Effector memory CD8-positive, alpha-beta T cell (primary cell): ENCODE results near the gene CERS2.

Source experiments
- ATAC-seq: fragments of 150-1000 bp; cut with Tn5 transposase; replicated peaks from 2 replicates; pipeline ENCODE4 v1.10.0; 2021; ENCODE audit warnings: mild to moderate bottlenecking, moderate library complexity
- DNase-seq, 3 experiments: peaks; one replicate each; pipeline ENCODE4 v3.0.0; 2021
- H3K27ac Mint-ChIP-seq, 2 donors: one replicate each; pipeline ENCODE4 v1.8.0; 2022; ENCODE audit warnings: mild to moderate bottlenecking in 2 of 2, mixed read lengths in 2 of 2, moderate library complexity in 2 of 2
- H3K27me3 Mint-ChIP-seq, 2 donors: one replicate each; pipeline ENCODE4 v1.8.0; 2022; ENCODE audit warnings: mixed read lengths in 2 of 2
- H3K36me3 Mint-ChIP-seq: one replicate; pipeline ENCODE4 v1.8.0; 2022; ENCODE audit warnings: mild to moderate bottlenecking, moderate library complexity, mixed read lengths; ENCODE audit not compliant: insufficient read depth
- H3K4me1 Mint-ChIP-seq, 2 donors: one replicate each; pipeline ENCODE4 v1.8.0; 2022; ENCODE audit warnings: low read depth in 2 of 2, mixed read lengths in 2 of 2
- H3K4me3 Mint-ChIP-seq, 2 donors: one replicate each; pipeline ENCODE4 v1.8.0; 2022; ENCODE audit warnings: mild to moderate bottlenecking in 2 of 2, mixed read lengths in 2 of 2, moderate library complexity in 2 of 2
- H3K9me3 Mint-ChIP-seq, 2 donors: one replicate each; pipeline ENCODE4 v1.8.0; 2022; ENCODE audit warnings: mixed read lengths in 2 of 2

CERS2 gene

DNA sequence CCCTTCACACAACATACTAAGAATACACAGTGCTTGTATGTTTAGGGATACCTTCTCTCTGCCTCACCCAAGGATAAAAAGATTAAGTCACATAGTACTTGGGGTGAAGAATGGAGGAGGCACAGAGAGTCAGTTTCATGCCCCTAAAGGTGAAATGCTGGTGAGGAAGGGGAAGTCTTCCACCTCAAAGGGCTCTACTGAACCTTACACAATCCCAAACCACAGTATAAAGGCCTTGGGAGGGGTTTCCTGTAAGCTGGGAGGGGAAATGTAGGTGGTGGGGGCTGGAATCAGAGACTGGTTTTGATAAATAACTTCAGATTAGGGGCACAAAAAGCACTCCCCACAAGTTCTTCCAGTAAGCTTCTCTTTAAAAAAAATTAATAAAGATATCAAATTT lies 28.5 kb upstream of the CERS2 start:
- Mint-ChIP-seq H3K27me3 (no peaks in the 10 kb centered on the region), H3K27ac (peak overlapping the region in 1 of 2 donors; percentile 55), H3K9me3 (no peaks in the 10 kb centered on the region), H3K36me3 (peaks cover 15% of the 10 kb centered on the region), H3K4me1 (peaks cover 29 to 30% of the 10 kb centered on the region in 2 donors), H3K4me3 (no peak overlapping the region)
- DNase-seq (no peak), ATAC-seq (no peak)

DNA sequence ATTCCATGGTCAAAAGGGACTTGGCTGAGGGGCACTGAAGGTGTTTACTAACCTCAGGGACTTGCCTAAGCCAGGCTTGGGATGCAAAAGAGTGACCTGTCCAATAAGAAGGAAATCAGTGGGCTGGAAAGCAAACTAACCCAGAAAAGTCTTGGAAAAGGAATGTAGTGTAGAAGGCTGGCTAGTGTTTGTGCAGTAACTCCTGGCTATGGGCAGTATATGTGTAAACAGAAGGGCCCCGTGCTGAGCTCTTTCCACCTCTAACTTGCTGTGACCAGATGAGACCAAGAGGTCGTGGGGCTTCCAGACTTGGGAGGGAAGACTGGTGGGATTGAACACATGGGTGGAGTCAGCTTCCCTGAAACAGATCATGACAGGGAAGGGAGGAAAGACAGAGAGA lies 28.0 kb upstream of the CERS2 start:
- H3K36me3 Mint-ChIP-seq: peaks cover 11% of the 10 kb centered on the region
- H3K27ac Mint-ChIP-seq: peak overlapping the region in 1 of 2 donors; percentile 55
- no peak for ATAC-seq
- DNase-seq: no peak
- peaks cover 25 to 26% of the 10 kb centered on the region in 2 donors for H3K4me1 Mint-ChIP-seq
- H3K27me3 Mint-ChIP-seq: no peaks in the 10 kb centered on the region
- peak overlapping the region; percentile 9 to 35 for H3K4me3 Mint-ChIP-seq
- H3K9me3 Mint-ChIP-seq: no peaks in the 10 kb centered on the region

DNA sequence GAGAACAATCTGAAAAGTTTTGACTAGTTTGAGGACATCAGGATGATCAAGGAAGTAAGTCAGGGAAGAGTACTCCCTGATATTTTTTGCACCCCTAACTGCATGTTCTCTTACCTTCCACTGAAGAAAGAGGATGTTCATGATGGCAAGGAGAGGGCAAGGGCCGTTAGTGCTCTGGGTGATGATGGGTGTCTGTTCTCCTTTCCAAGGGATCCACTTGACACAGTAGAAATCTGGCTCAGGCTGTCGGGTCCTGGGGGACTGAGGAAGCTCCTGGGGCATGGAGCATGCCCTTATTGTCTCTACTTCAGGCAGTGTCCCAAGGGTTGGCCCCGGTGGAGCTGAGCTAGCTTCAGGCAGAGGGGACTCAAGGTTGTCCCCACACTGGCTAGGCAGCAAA lies 27.4 kb upstream of the CERS2 start:
- Mint-ChIP-seq H3K36me3 (peaks cover 8% of the 10 kb centered on the region), H3K9me3 (no peaks in the 10 kb centered on the region), H3K4me1 (peaks cover 20% of the 10 kb centered on the region in 2 donors), H3K4me3 (no peak overlapping the region), H3K27me3 (peaks cover 0 to 5% of the 10 kb centered on the region in 2 donors), H3K27ac (no peak overlapping the region)
- DNase-seq (no peak), ATAC-seq (no peak)

DNA sequence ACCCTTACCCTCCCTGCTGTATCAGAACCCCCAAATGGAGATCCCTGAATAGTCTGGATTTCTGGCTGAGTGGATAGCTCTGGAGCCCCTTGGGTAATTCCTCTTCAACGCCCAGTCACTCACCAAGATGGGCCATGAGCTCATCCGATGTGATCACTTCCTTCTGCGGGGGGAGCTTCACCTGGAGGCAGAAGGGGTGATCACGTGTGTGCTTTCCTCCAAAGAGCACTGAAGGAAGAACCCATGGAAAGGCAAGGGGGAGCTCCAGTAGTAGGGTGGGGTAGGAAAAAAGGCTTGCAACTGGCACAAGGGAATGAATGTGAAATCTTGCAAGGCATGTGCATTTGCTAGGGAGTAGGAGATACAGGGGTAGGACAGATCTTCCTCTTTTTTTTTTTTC lies 27.0 kb upstream of the CERS2 start:
- Mint-ChIP-seq H3K36me3 (peaks cover 8% of the 10 kb centered on the region), H3K9me3 (no peaks in the 10 kb centered on the region), H3K4me3 (no peak overlapping the region), H3K27ac (no peak overlapping the region), H3K4me1 (peaks cover 15 to 17% of the 10 kb centered on the region in 2 donors), H3K27me3 (peaks cover 0 to 8% of the 10 kb centered on the region in 2 donors)
- ATAC-seq: no peak
- no peak for DNase-seq

DNA sequence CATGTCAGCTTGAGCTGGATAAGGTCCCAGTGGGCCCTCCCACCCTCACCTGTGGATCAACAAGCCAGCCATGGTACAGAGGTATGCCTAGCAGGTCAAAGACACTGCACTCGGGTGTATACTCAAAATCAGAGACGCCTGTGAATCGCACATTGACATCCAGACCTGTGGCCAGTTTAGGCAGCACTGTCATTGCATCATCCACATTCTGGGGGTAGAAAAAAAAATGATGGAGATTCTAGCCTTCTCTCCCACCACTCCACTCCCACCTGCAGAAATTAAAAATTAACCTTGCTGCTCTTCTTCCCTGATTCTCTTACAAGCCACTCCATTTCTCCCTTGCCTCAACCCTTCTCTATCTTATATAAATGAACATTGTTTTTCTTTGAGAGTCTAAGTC lies 25.8 kb upstream of the CERS2 start:
- peaks cover 4% of the 10 kb centered on the region for H3K36me3 Mint-ChIP-seq

DNA sequence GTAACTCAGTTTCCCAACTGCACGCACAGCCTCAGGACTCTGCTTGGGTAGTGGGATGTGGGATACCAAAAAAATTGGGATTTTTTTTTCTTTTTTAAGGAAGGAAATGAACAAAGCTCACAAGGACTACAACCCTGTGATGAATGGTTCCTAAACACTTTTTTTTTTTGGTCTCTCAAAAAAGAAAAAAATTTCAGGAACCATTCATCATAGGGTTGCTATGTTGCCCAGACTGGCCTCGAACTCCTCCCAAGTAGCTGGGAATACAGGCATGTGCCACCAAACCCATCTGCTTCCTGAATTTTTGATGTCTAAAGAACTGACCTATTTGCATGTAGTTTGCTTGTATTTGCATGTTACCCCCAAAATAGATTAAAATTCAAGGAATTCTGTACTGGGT lies 25.3 kb upstream of the CERS2 start:
- H3K36me3 Mint-ChIP-seq: no peaks in the 10 kb centered on the region
- H3K27ac Mint-ChIP-seq: no peak overlapping the region
- no peak overlapping the region for H3K4me3 Mint-ChIP-seq
- no peak for ATAC-seq
- H3K27me3 Mint-ChIP-seq: peaks cover 0 to 8% of the 10 kb centered on the region in 2 donors
- H3K9me3 Mint-ChIP-seq: no peaks in the 10 kb centered on the region
- DNase-seq: no peak
- peaks cover 11 to 13% of the 10 kb centered on the region in 2 donors for H3K4me1 Mint-ChIP-seq

More for the DNA sequence above, 25.8 kb upstream of the CERS2 start:
- Mint-ChIP-seq H3K27me3 (peaks cover 0 to 8% of the 10 kb centered on the region in 2 donors), H3K27ac (no peak overlapping the region), H3K9me3 (no peaks in the 10 kb centered on the region), H3K4me3 (no peak overlapping the region), H3K4me1 (peaks cover 12 to 13% of the 10 kb centered on the region in 2 donors)
- ATAC-seq (no peak), DNase-seq (no peak)

DNA sequence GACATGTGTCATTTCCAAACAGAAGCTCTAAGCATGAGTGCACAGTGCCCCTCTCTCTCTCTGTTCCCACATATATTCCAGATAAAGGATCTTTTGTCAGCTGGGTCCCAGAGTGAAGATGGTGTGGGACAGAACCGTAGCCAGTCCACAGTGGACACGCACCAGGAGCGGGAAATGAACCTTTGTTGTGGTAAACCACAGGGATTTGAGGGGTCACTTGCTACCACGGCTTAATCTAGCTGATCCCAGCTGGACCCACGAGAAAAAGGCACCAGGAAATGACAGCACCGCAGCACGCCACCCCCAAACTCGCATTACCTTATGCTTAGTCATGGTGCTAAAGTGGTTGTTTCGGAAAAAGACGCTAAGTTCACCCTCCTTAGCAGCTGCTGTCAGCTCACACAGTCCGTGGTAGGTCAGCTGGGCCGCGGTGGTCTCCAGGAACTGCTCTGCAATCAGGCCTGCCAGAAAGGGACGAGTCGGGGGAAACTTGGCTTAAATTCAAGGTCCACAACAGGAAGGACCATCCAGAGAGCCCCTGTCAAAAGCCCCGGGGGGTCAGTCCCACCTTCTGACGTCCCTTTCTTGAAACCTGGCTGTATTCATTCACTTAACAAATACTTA lies 24.5 kb upstream of the CERS2 start:
- no peaks in the 10 kb centered on the region for H3K9me3 Mint-ChIP-seq
- no peak overlapping the region for H3K27ac Mint-ChIP-seq
- H3K36me3 Mint-ChIP-seq: no peaks in the 10 kb centered on the region
- no peak for DNase-seq
- ATAC-seq: no peak
- peaks cover 0 to 8% of the 10 kb centered on the region in 2 donors for H3K27me3 Mint-ChIP-seq
- no peak overlapping the region for H3K4me3 Mint-ChIP-seq
- peaks cover 11 to 13% of the 10 kb centered on the region in 2 donors for H3K4me1 Mint-ChIP-seq

DNA sequence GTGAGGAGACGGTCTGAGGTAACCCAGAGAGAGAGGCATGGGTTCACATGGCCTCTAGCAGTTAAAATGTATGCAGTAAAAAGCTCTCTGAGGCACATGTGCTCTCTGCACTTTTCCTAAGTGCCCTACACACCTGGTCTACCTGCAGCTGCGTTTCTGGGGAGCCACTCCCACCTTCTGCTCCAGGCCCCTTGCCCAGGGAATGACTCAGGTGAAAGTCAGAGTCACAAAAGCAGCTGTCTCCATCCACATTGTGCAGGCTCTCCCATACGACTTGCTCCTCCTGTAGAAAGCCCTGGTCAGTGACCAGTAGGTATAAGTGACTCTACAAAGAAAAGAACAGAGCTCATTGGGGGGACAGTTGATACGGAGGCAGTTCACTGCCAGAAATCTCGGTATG lies 23.3 kb upstream of the CERS2 start:
- Mint-ChIP-seq H3K36me3 (no peaks in the 10 kb centered on the region), H3K9me3 (no peaks in the 10 kb centered on the region), H3K27me3 (peaks cover 0 to 8% of the 10 kb centered on the region in 2 donors), H3K4me1 (peaks cover 9 to 10% of the 10 kb centered on the region in 2 donors), H3K4me3 (no peak overlapping the region), H3K27ac (no peak overlapping the region)
- no peak for ATAC-seq
- DNase-seq: no peak

DNA sequence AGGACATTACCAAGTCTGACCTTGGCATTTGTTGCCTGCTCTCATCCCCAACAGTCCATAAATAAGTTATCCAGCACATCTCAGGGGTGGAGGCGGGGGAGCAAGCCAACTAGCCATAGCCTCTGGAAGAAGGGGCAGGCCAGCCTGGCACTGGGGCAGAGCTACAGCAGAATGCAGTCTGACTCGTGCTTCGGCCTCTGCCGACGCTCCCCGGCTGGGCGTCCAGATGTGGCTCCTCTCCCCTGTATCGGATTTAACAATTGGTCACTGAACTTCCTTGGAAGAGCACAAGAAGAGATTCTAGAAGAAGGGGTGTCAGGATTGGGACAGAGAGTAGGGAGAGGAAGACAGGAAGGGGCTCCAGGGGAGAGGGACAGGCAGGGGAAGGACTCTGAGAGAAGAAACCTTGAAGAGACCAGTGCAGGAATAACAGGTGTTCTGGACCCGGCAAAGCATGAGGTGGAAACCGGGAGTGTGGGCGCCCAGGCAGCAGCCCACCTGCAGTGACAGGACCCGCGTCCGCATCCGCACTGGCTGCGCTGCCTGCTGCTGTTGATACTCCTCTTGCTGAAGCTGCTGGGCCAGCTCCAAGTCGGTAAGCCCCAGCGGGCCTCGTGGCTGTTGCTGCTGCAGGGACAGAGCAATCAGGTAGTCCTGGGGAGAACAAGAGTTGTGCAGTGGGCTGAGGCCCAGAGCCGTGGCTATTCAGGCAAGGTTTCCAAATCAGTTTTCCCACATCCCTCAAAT lies 22.7 kb upstream of the CERS2 start:
- H3K9me3 Mint-ChIP-seq: no peaks in the 10 kb centered on the region
- H3K27ac Mint-ChIP-seq: no peak overlapping the region
- ATAC-seq: no peak

DNA sequence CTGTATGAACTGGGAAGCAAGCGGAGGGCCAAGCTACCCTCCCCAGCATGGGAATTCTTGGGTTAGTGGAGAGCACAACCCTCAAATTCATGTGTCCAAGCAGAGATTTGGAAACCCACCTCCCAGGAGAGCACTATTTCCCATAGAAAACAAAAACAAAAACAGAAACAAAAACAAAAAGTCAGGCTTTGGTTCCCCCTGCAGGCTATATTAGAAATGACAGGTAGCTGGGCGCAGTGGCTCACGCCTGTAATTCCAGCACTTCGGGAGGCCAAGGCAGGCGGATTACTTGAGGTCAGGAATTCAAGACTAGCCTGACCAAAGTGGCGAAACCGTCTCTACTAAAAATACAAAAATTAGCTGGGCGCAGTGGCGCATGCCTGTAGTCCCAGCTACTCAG lies 21.3 kb upstream of the CERS2 start:
- DNase-seq: peak; percentile 28 to 52 (median 46)
- peaks cover 0 to 8% of the 10 kb centered on the region in 2 donors for H3K27me3 Mint-ChIP-seq
- peaks cover 4 to 5% of the 10 kb centered on the region in 2 donors for H3K4me1 Mint-ChIP-seq
- peak overlapping the region; percentile 37 to 61 for H3K4me3 Mint-ChIP-seq
- peak overlapping the region; percentile 68 to 80 for H3K27ac Mint-ChIP-seq
- peak; percentile 54 for ATAC-seq
- H3K9me3 Mint-ChIP-seq: no peaks in the 10 kb centered on the region
- H3K36me3 Mint-ChIP-seq: no peaks in the 10 kb centered on the region

More for the DNA sequence above, 22.7 kb upstream of the CERS2 start:
- Mint-ChIP-seq H3K4me1 (peaks cover 4 to 5% of the 10 kb centered on the region in 2 donors), H3K27me3 (peaks cover 0 to 8% of the 10 kb centered on the region in 2 donors), H3K4me3 (no peak overlapping the region), H3K36me3 (no peaks in the 10 kb centered on the region)
- DNase-seq: no peak

DNA sequence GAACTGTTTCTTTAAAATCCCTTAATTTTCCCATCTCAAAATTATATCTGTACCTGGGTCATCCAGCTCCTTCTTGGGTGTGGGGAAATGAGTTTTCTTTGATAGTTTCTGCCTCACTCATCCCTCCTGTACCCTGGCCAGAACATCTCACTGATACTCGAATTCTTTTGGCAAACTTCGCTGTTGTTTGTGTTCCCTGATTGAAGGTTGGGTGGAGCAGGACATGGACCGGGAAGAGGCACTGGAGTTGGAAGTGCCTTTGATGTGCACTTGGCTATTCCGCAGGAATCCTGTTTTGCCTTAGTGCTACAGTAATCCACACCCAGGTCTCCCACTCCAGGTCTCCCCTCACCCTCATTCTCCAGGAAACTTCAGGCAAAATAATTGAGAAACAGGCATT lies 20.8 kb upstream of the CERS2 start:
- no peak for ATAC-seq
- Mint-ChIP-seq H3K27me3 (peaks cover 0 to 8% of the 10 kb centered on the region in 2 donors), H3K9me3 (no peaks in the 10 kb centered on the region), H3K4me1 (peaks cover 4 to 5% of the 10 kb centered on the region in 2 donors), H3K36me3 (no peaks in the 10 kb centered on the region), H3K4me3 (peak overlapping the region; percentile 37 to 61), H3K27ac (peak overlapping the region; percentile 68 to 80)
- no peak for DNase-seq

DNA sequence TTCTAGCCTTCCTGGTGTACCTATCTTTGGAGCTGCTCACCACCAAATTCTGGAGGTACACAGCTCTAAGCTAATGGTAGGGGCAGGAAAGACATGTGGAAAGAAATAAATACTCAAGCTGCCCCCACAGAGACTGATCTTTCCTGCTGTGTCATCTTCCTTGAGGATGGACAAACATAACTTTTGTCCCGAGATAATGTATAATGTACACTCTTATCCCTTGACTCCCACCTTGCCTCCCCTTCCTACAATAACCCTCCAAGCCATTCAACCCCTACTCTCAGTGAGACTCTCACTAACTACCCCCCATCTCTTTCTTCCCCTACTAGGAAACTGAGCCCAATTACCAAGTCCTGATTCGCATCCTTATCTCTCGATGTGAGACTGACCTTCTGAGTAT lies 19.6 kb upstream of the CERS2 start:
- Mint-ChIP-seq H3K36me3 (no peaks in the 10 kb centered on the region), H3K9me3 (no peaks in the 10 kb centered on the region), H3K4me1 (peaks cover 4 to 5% of the 10 kb centered on the region in 2 donors), H3K27ac (no peak overlapping the region), H3K27me3 (peaks cover 0 to 8% of the 10 kb centered on the region in 2 donors), H3K4me3 (no peak overlapping the region)
- ATAC-seq (no peak), DNase-seq (no peak)

DNA sequence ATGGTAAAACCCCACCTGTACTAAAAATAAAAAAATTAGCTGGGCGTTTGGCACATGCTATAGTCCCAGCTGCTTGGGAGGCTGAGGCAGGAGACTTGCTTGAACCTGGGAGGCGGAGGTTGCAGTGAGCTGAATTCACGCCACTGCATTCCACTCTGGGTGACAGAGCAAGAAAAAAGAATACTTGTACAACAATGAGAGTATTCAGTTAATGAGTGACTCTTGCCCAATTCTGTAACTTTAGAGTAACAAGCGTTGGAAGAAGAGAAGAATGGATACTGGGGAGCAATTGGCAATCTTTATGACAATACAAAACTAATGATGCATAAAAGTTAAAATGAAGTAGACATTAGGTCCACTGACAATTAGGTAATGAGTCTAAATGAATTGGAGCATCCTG lies 18.0 kb upstream of the CERS2 start:
- H3K36me3 Mint-ChIP-seq: no peaks in the 10 kb centered on the region
- no peaks in the 10 kb centered on the region for H3K9me3 Mint-ChIP-seq
- no peak overlapping the region for H3K27ac Mint-ChIP-seq
- H3K4me1 Mint-ChIP-seq: peaks cover 4 to 5% of the 10 kb centered on the region in 2 donors
- DNase-seq: no peak
- H3K4me3 Mint-ChIP-seq: no peak overlapping the region
- no peak for ATAC-seq
- H3K27me3 Mint-ChIP-seq: peaks cover 0 to 8% of the 10 kb centered on the region in 2 donors

DNA sequence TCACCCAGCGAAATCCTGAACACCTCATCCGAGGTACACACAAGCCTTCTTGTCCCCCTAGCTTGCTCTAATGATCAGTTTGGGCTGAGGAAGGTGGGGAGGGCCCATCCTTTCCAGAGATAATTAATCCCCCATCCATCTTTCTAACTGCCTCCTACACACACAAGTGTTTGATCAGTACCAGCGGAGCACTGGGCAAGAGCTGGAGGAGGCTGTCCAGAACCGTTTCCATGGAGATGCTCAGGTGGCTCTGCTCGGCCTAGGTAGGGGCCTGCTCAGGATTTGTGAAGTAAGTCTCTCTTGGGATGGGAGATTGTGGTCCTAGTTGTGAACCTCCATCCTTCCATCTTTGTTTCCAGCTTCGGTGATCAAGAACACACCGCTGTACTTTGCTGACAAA lies 13.3 kb upstream of the CERS2 start:
- H3K4me1 Mint-ChIP-seq: no peaks in the 10 kb centered on the region
- H3K27me3 Mint-ChIP-seq: no peaks in the 10 kb centered on the region
- ATAC-seq: no peak
- no peaks in the 10 kb centered on the region for H3K36me3 Mint-ChIP-seq
- H3K9me3 Mint-ChIP-seq: no peaks in the 10 kb centered on the region
- H3K4me3 Mint-ChIP-seq: no peak overlapping the region
- H3K27ac Mint-ChIP-seq: no peak overlapping the region
- no peak for DNase-seq
